K562 (cell line): ENCODE results near the gene CHMP5. TPM values are rescaled to one million over a fixed set of nuclear protein-coding genes. Genes with fewer than 3 reads are reported as not detected.

Experiments used
- ATAC-seq: fragments of 200-7000 bp; cut with Tn5 transposase; 3 replicates; pipeline ENCODE4 v1.9.1; 2020; ENCODE audit warnings: moderate library complexity
- BruUV-seq: library from RNA; stranded (reverse); fragments of 400-500 nt; replicated peaks from 2 replicates; lab custom pipeline; 2021; lab: Mats Ljungman, UMichigan
- CTCF ChIA-PET: fragments of 300-600 bp; formaldehyde crosslinking; extraction: SDS; loops from one replicate; lab custom pipeline; 2021; ENCODE audit warnings: low intra/inter-chr PET ratio; lab: Yijun Ruan, JAX
- POLR2A ChIA-PET: fragments of 300-600, 350-650 bp; sonication (Branson Sonifier 250); formaldehyde crosslinking; extraction: SDS; loops from one replicate; lab custom pipeline; 2021; ENCODE audit warnings: antibody characterized with exemption, inconsistent platforms; lab: Yijun Ruan, JAX
- DNase-seq, 4 experiments: peaks; one replicate each; pipeline versions ENCODE4 v3.0.0 to v3.0.0-alpha.2; 2011 to 2018; ENCODE audit warnings: low spot score in 3 of 4, mixed read lengths in 3 of 4; ENCODE audit errors: extremely low read depth in 1 of 4
- FAIRE-seq: peaks from 2 replicates; lab custom pipeline; 2011; peaks lifted over from hg19 to GRCh38; lab: Jason Lieb, UNC
- H2AFZ ChIP-seq: 2 replicates; pipeline ENCODE4 v1.6.0; 2011; ENCODE audit warnings: low read depth, low read length, control low read depth, inconsistent platforms
- H3K27ac ChIP-seq: fragments of 200-600 bp; 3 replicates; pipeline ENCODE4 v1.8.0; 2011; ENCODE audit warnings: low read depth, mild to moderate bottlenecking, control low read depth, inconsistent platforms, low read length, moderate library complexity, mixed read lengths; ENCODE audit errors: extremely low read depth
- H3K27me3 ChIP-seq, 2 experiments: fragments of 300-600 bp in 1 of 2; 2 replicates in 1 of 2; 3 replicates in 1 of 2; pipeline versions ENCODE4 v1.6.0 to v1.8.0; 2011; ENCODE audit warnings: inconsistent platforms in 2 of 2, low read length in 2 of 2, mild to moderate bottlenecking in 1 of 2, mixed read lengths in 1 of 2, moderate library complexity in 1 of 2; ENCODE audit not compliant: control insufficient read depth in 2 of 2, insufficient read depth in 2 of 2
- H3K36me3 ChIP-seq: fragments of 300-600 bp; 3 replicates; pipeline ENCODE4 v1.8.0; 2011; ENCODE audit warnings: mild to moderate bottlenecking, low read length, inconsistent platforms; ENCODE audit not compliant: control insufficient read depth, insufficient read depth
- H3K4me1 ChIP-seq, 2 experiments: fragments of 200-600 bp in 1 of 2; replicated peaks in 1 of 2; 2 replicates in 1 of 2; 3 replicates in 1 of 2; pipeline versions ENCODE4 v1.5.1 to v1.8.0; 2011; ENCODE audit warnings: inconsistent platforms in 2 of 2, low read length in 2 of 2, mild to moderate bottlenecking in 1 of 2, mixed read lengths in 1 of 2, moderate library complexity in 1 of 2; ENCODE audit not compliant: control insufficient read depth in 2 of 2, insufficient read depth in 2 of 2
- H3K4me2 ChIP-seq: 2 replicates; pipeline ENCODE4 v1.6.1; 2011; ENCODE audit warnings: low read length, control low read depth, inconsistent platforms, mixed read lengths; ENCODE audit not compliant: insufficient read depth
- H3K4me3 ChIP-seq: fragments of 200-600 bp; sonication (generic), shearing (Covaris generic); 2 replicates; pipeline ENCODE4 v1.5.1; 2016; ENCODE audit warnings: control low read depth, inconsistent platforms
- H3K79me2 ChIP-seq: fragments of 200-600 bp; 3 replicates; pipeline ENCODE4 v1.8.0; 2011; ENCODE audit warnings: low read length, inconsistent platforms; ENCODE audit not compliant: control insufficient read depth, insufficient read depth
- H3K9ac ChIP-seq, 2 experiments: 2 replicates each; pipeline versions ENCODE4 v1.6.0 to v1.6.1; 2011; ENCODE audit warnings: low read depth in 2 of 2, low read length in 2 of 2, control low read depth in 1 of 2, inconsistent platforms in 1 of 2, mild to moderate bottlenecking in 1 of 2, mixed read lengths in 1 of 2; ENCODE audit not compliant: insufficient read depth in 1 of 2
- H3K9me1 ChIP-seq: one replicate; pipeline ENCODE4 v1.6.0; 2011; ENCODE audit warnings: inconsistent platforms, mild to moderate bottlenecking, low read length, moderate library complexity; ENCODE audit not compliant: control insufficient read depth, insufficient read depth
- H3K9me3 ChIP-seq: replicated peaks from 2 replicates; pipeline ENCODE4 v1.5.1; 2011; ENCODE audit warnings: low read depth, low read length, inconsistent platforms; ENCODE audit not compliant: control insufficient read depth, insufficient read depth
- H4K20me1 ChIP-seq: replicated peaks from 2 replicates; pipeline ENCODE4 v1.6.1; 2011; ENCODE audit warnings: low read length, inconsistent platforms, mixed read lengths; ENCODE audit not compliant: control insufficient read depth, insufficient read depth
- BCOR ChIP-seq: fragments of 450-650 bp; IDR thresholded peaks from 2 replicates; pipeline ENCODE4 v1.6.1; 2016
- GATA2 ChIP-seq: sonication (generic); formaldehyde crosslinking; IDR thresholded peaks from 2 replicates; pipeline ENCODE4 v1.4.0; 2020; ENCODE audit warnings: mild to moderate bottlenecking, missing genetic modification reagents
- GATAD2A ChIP-seq: fragments of 450-650 bp; IDR thresholded peaks from 2 replicates; pipeline ENCODE4 v1.6.1; 2017
- KAT2B ChIP-seq: IDR thresholded peaks from one replicate; pipeline ENCODE4 v1.6.1; 2012; ENCODE audit warnings: low read depth, mild to moderate bottlenecking, control low read depth, inconsistent platforms, low read length, moderate library complexity
- POU5F1 ChIP-seq: fragments of 150-350 bp; IDR thresholded peaks from 2 replicates; pipeline ENCODE4 v1.6.1; 2014; ENCODE audit warnings: borderline replicate concordance, low read length, low read depth, mild to moderate bottlenecking; ENCODE audit not compliant: partially characterized antibody
- RNF2 ChIP-seq: sonication (generic); IDR thresholded peaks from 2 replicates; pipeline ENCODE4 v1.6.1; 2016
- ZNF197 ChIP-seq: fragments of 200-800 bp; sonication (Bioruptor generic); IDR thresholded peaks from 2 replicates; pipeline ENCODE4 v1.6.1; 2016; ENCODE audit warnings: low read depth, missing genetic modification characterization, missing compliant biosample characterization
- WGBS: fragments of 100-300 bp; shearing (Covaris generic); methylation state at CpG from one replicate; pipeline ENCODE4 v1.1.6; 2016; ENCODE audit warnings: low coverage, mixed read lengths; ENCODE audit not compliant: insufficient coverage; ENCODE audit errors: missing lambda C conversion rate; 5-methylcytosine and 5-hydroxymethylcytosine counted together
- in situ Hi-C: fragments of 300-500 bp; cut with MboI; formaldehyde crosslinking; loops from 4 replicates; pipeline ENCODE4 v1.15.0; 2018; ENCODE audit warnings: inconsistent platforms, mixed read lengths
- intact Hi-C: fragments of 100-400 bp; cut with micrococcal nuclease; formaldehyde crosslinking; loops from 2 replicates; pipeline ENCODE4 v1.14.2; 2022
- polyA plus RNA-seq, 8 experiments: library from polyadenylated mRNA; depleted of rRNA in 4 of 8; stranded (reverse) in 5 of 8; unstranded in 3 of 8; fragments of >200 nt; fragmentation: Nextera tagmentation in 2 of 8; fragmentation: Illumina TruSeq in 1 of 8; extraction: Ambion mirVana in 2 of 8; extraction: Trizol in 1 of 8; gene quantifications; 2 replicates each; pipeline versions ENCODE4 v1.2.1 to v1.2.3, GENCODE V29; 2011 to 2014; ENCODE audit warnings: inconsistent platforms in 1 of 8, missing spikeins in 1 of 8
- total RNA-seq, 7 experiments: library from RNA; depleted of rRNA in 6 of 7; stranded (reverse); fragments of >200 nt in 6 of 7; fragmentation: Illumina TruSeq in 2 of 7; extraction: Trizol in 2 of 7; gene quantifications; 2 replicates each; pipeline versions ENCODE4 v1.2.1 to v1.2.3, GENCODE V29; 2011 to 2021; ENCODE audit warnings: low replicate concordance in 1 of 7
- TF ChIP-seq, protein P1 (sequence below): fragments of 250-450 bp; sonication (Bioruptor Pico); IDR thresholded peaks from 2 replicates; pipeline ENCODE4 v1.4.0; 2020; ENCODE audit warnings: mild to moderate bottlenecking, moderate library complexity

Gene CHMP5
- total and polyA plus RNA-seq, 9 of the 15 experiments (the other 6 are each of a cell fraction or from before 2014, with no cell fraction given), result 36.0 to 105 (median 54.9) TPM

DNA sequence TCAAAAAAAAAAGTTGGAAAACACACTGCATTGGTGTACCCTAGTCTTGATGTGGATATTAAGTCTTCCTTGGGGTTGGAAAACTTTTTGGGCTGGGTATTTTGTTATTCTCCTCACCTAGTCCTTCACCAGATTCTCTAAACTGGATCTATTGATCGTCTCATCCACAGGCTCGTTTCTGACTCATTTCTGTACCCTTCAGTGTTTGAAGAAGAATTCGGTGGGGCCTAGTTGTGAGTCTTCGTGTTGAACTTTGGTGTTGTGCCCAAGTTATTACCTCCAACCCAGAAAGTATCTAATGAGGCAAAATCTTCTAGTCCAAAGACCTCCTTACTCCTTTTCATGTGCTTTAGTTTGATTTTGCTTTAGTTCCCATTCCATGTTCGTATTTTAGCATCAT, 27.1 kb downstream of the CHMP5 start (continued):
- TF ChIP-seq, protein P1, sequence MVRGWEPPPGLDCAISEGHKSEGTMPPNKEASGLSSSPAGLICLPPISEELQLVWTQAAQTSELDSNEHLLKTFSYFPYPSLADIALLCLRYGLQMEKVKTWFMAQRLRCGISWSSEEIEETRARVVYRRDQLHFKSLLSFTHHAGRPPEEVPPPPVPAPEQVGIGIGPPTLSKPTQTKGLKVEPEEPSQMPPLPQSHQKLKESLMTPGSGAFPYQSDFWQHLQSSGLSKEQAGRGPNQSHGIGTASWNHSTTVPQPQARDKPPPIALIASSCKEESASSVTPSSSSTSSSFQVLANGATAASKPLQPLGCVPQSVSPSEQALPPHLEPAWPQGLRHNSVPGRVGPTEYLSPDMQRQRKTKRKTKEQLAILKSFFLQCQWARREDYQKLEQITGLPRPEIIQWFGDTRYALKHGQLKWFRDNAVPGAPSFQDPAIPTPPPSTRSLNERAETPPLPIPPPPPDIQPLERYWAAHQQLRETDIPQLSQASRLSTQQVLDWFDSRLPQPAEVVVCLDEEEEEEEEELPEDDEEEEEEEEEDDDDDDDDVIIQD (CRISPR knock-in tag), result no peak

DNA sequence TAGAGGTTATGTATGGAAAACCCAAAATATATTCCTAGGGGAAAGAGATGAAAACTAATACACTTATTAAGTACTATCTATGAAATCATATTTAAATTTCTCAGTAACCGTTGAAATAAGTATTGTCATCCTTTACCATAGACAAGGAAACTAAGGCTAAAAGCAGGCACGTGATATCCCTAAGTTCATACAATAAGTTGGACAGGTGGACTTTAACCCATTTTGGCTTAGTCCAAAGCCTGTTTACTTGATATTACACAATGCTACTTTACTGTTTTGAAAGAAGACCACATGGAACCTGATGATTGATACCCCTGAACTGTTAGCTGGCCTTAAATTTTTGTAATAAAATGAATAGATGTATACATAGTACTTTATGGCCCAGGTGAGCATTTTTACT, 28.9 kb downstream of the CHMP5 start:
- Histone ChIP-seq H3K4me3 (no peak overlapping the region), H3K27me3 (no peaks in the 10 kb centered on the region), H3K9ac (no peak overlapping the region), H3K27ac (no peak overlapping the region), H3K79me2 (peaks cover 85% of the 10 kb centered on the region), H4K20me1 (0 out of 2 replicates have a peak, but pooled peaks cover 20% of the 10 kb centered on the region), H3K36me3 (peaks cover 72% of the 10 kb centered on the region), H2AFZ (no peak overlapping the region), H3K4me1 (peaks cover 19% of the 10 kb centered on the region in 2 experiments; a peak in 4 of 5 replicates), H3K4me2 (no peak overlapping the region), H3K9me1 (no peaks in the 10 kb centered on the region), H3K9me3 (no peaks in the 10 kb centered on the region)
- TF ChIP-seq GATAD2A (no peak), GATA2 (CRISPR knock-in tag) (no peak), RNF2 (no peak), KAT2B (no peak), POU5F1 (no peak), ZNF197 (no peak), BCOR (no peak)
- ATAC-seq (no peak), FAIRE-seq (no peak), DNase-seq (no peak)
- no TSS peak for BruUV-seq
- WGBS, result 94% methylated on average over 2 of the region's 2 CpGs
- ChIA-PET POLR2A (no interaction called here), CTCF (no interaction called here)
- in situ Hi-C loops, result no loop called here
- intact Hi-C loops, result no loop called here
